H9 (cell line): ENCODE measurements around the gene OPN4. TPM values are rescaled to one million over a fixed set of nuclear protein-coding genes. Genes with fewer than 3 reads are reported as not detected.

ENCODE experiments used
- DNase-seq: peaks from one replicate; pipeline ENCODE4 v3.0.0-alpha.2; 2017
- H2AFZ ChIP-seq: one replicate; pipeline ENCODE4 v1.6.1; 2013; ENCODE audit warnings: mild to moderate bottlenecking, low read length, control low read depth, moderate library complexity
- H2AK5ac ChIP-seq: 2 replicates; pipeline ENCODE4 v1.6.1; 2013; ENCODE audit warnings: low read length, control low read depth, mixed read lengths; ENCODE audit not compliant: insufficient read length
- H2BK120ac ChIP-seq: one replicate; pipeline ENCODE4 v1.6.1; 2013; ENCODE audit warnings: low read depth, mild to moderate bottlenecking, low read length, control low read depth, inconsistent platforms; ENCODE audit not compliant: poor library complexity, severe bottlenecking
- H2BK12ac ChIP-seq: 2 replicates; pipeline ENCODE4 v1.6.1; 2013; ENCODE audit warnings: low read length, control low read depth, mixed read lengths, low read depth; ENCODE audit not compliant: insufficient read length
- H2BK15ac ChIP-seq: 2 replicates; pipeline ENCODE4 v1.6.1; 2013; ENCODE audit warnings: low read depth, low read length, control low read depth
- H2BK20ac ChIP-seq: one replicate; pipeline ENCODE4 v1.6.1; 2013; ENCODE audit warnings: low read depth, mild to moderate bottlenecking, low read length, control low read depth, inconsistent platforms; ENCODE audit not compliant: poor library complexity, severe bottlenecking
- H2BK5ac ChIP-seq: 2 replicates; pipeline ENCODE4 v1.6.1; 2013; ENCODE audit warnings: low read length, control low read depth, mixed read lengths; ENCODE audit not compliant: insufficient read length
- H3K14ac ChIP-seq: 2 replicates; pipeline ENCODE4 v1.6.1; 2013; ENCODE audit warnings: low read length, control low read depth; ENCODE audit not compliant: insufficient read depth
- H3K18ac ChIP-seq: 2 replicates; pipeline ENCODE4 v1.6.1; 2013; ENCODE audit warnings: low read depth, mild to moderate bottlenecking, mixed read lengths, low read length, control low read depth; ENCODE audit not compliant: insufficient read length
- H3K23ac ChIP-seq: 2 replicates; pipeline ENCODE4 v1.6.1; 2013; ENCODE audit warnings: low read length, control low read depth, mixed read lengths, low read depth; ENCODE audit not compliant: insufficient read length
- H3K23me2 ChIP-seq: 2 replicates; pipeline ENCODE4 v1.6.1; 2013; ENCODE audit warnings: low read depth, mild to moderate bottlenecking, mixed read lengths, low read length, control low read depth; ENCODE audit not compliant: insufficient read length, poor library complexity, severe bottlenecking
- H3K27ac ChIP-seq: 2 replicates; pipeline ENCODE4 v1.5.1; 2013; ENCODE audit warnings: low read length, control low read depth, mixed read lengths, low read depth; ENCODE audit not compliant: insufficient read length
- H3K27me3 ChIP-seq: 2 replicates; pipeline ENCODE4 v1.6.1; 2013; ENCODE audit warnings: low read length, control low read depth, inconsistent platforms; ENCODE audit not compliant: insufficient read depth
- H3K4ac ChIP-seq: 2 replicates; pipeline ENCODE4 v1.6.1; 2013; ENCODE audit warnings: low read depth, mild to moderate bottlenecking, control low read depth, inconsistent platforms, low read length, moderate library complexity
- H3K4me1 ChIP-seq: 2 replicates; pipeline ENCODE4 v1.6.1; 2013; ENCODE audit warnings: low read length, control low read depth, inconsistent platforms; ENCODE audit not compliant: insufficient read depth
- H3K4me2 ChIP-seq: 2 replicates; pipeline ENCODE4 v1.6.1; 2013; ENCODE audit warnings: low read length, control low read depth, mixed read lengths; ENCODE audit not compliant: insufficient read length, insufficient read depth
- H3K56ac ChIP-seq: 2 replicates; pipeline ENCODE4 v1.6.1; 2013; ENCODE audit warnings: low read depth, mild to moderate bottlenecking, mixed read lengths, low read length, control low read depth; ENCODE audit not compliant: insufficient read length
- H3K79me1 ChIP-seq: 2 replicates; pipeline ENCODE4 v1.6.1; 2013; ENCODE audit warnings: low read depth, mild to moderate bottlenecking, moderate library complexity, low read length, control low read depth, inconsistent platforms; ENCODE audit not compliant: insufficient read depth, poor library complexity, severe bottlenecking
- H3K79me2 ChIP-seq: 2 replicates; pipeline ENCODE4 v1.6.1; 2013; ENCODE audit warnings: low read length, control low read depth, inconsistent platforms; ENCODE audit not compliant: insufficient read depth
- H3K9ac ChIP-seq: 2 replicates; pipeline ENCODE4 v1.6.1; 2013; ENCODE audit warnings: low read length, control low read depth, mixed read lengths; ENCODE audit not compliant: insufficient read length; ENCODE audit errors: extremely low read depth
- H3K9me3 ChIP-seq: one replicate; pipeline ENCODE4 v1.6.1; 2013; ENCODE audit warnings: low read depth, low read length, inconsistent platforms; ENCODE audit not compliant: control insufficient read depth
- H3T11ph ChIP-seq: one replicate; pipeline ENCODE4 v1.6.1; 2013; ENCODE audit warnings: mild to moderate bottlenecking, low read length, control low read depth, inconsistent platforms
- H4K20me1 ChIP-seq: one replicate; pipeline ENCODE4 v1.6.1; 2013; ENCODE audit not compliant: control insufficient read depth, insufficient read length, insufficient read depth
- H4K5ac ChIP-seq: 2 replicates; pipeline ENCODE4 v1.6.1; 2013; ENCODE audit warnings: low read depth, mild to moderate bottlenecking, mixed read lengths, low read length, control low read depth; ENCODE audit not compliant: insufficient read length
- H4K8ac ChIP-seq: replicated peaks from 2 replicates; pipeline ENCODE4 v1.6.1; 2013; ENCODE audit warnings: low read length, control low read depth, mixed read lengths, low read depth; ENCODE audit not compliant: insufficient read length
- H4K91ac ChIP-seq: 2 replicates; pipeline ENCODE4 v1.6.1; 2013; ENCODE audit warnings: low read depth, mild to moderate bottlenecking, moderate library complexity, mixed read lengths, low read length, control low read depth; ENCODE audit not compliant: insufficient read length
- H3K27ac Mint-ChIP-seq, 3 experiments: 2 replicates in 2 of 3; 3 replicates in 1 of 3; pipeline ENCODE4 v1.8.0; 2020 to 2021; ENCODE audit warnings: mixed read lengths in 3 of 3, mild to moderate bottlenecking in 1 of 3, moderate library complexity in 1 of 3
- H3K27me3 Mint-ChIP-seq: 2 replicates; pipeline ENCODE4 v1.8.0; 2021; ENCODE audit warnings: low read depth, mild to moderate bottlenecking, moderate library complexity, mixed read lengths
- H3K36me3 Mint-ChIP-seq, 3 experiments: 2 replicates in 2 of 3; 3 replicates in 1 of 3; pipeline ENCODE4 v1.8.0; 2020 to 2021; ENCODE audit warnings: low read depth in 3 of 3, mixed read lengths in 3 of 3; ENCODE audit not compliant: insufficient read depth in 1 of 3
- H3K4me1 Mint-ChIP-seq, 2 experiments: 2 replicates each; pipeline ENCODE4 v1.8.0; 2020; ENCODE audit warnings: mixed read lengths in 2 of 2
- H3K4me3 Mint-ChIP-seq, 2 experiments: 2 replicates in 1 of 2; 3 replicates in 1 of 2; pipeline ENCODE4 v1.8.0; 2020 to 2021; ENCODE audit warnings: mild to moderate bottlenecking in 2 of 2, mixed read lengths in 2 of 2, moderate library complexity in 1 of 2
- H3K9me3 Mint-ChIP-seq, 2 experiments: 2 replicates in 1 of 2; 3 replicates in 1 of 2; pipeline ENCODE4 v1.8.0; 2020; ENCODE audit warnings: mild to moderate bottlenecking in 2 of 2, mixed read lengths in 2 of 2, moderate library complexity in 1 of 2
- CTCF ChIP-seq: fragments of 200-600 bp; sonication (generic); conservative IDR thresholded peaks from 3 replicates; pipeline ENCODE4 v1.8.0; 2021; ENCODE audit warnings: antibody characterized with exemption, mild to moderate bottlenecking
- WGBS: extraction: QIAGEN DNeasy Blood & Tissue Kit; methylation state at CpG from one replicate; pipeline ENCODE4 v1.1.7; 2013; ENCODE audit warnings: missing lambda C conversion rate, low lambda C conversion rate, mixed read lengths; ENCODE audit not compliant: insufficient read length; ENCODE audit errors: extremely low coverage; 5-methylcytosine and 5-hydroxymethylcytosine counted together
- total RNA-seq: library from RNA; stranded (reverse); gene quantifications from 2 replicates; pipeline ENCODE4 v1.2.1, GENCODE V29; 2021

The OPN4 gene
- total RNA-seq, 1 experiment from 2014 or later = not detected

GRCh38 chr10:86664341-86665217 lies 10.2 kb downstream of the OPN4 start:
- TF ChIP-seq CTCF = no peak
- H2BK20ac ChIP-seq = no peak overlapping the region
- Mint-ChIP-seq H3K27ac (no peak overlapping the region; a peak in 2 of 7 replicates), H3K4me3 (no peak overlapping the region), H3K36me3 (no peaks in the 10 kb centered on the region), H3K4me1 (peaks cover 24 to 33% of the 10 kb centered on the region in 2 experiments), H3K9me3 (no peaks in the 10 kb centered on the region), H3K27me3 (no peaks in the 10 kb centered on the region; the same call in 1 of the 2 replicates)
- H3K27ac ChIP-seq = no peak overlapping the region
- no peak overlapping the region for H4K5ac ChIP-seq
- no peak overlapping the region for H2BK120ac ChIP-seq
- no peak overlapping the region for H2BK15ac ChIP-seq
- no peak overlapping the region for H2AFZ ChIP-seq
- no peak overlapping the region for H3K23ac ChIP-seq
- no CpG with 5 or more reads among the region's 13 CpGs for WGBS
- no peaks in the 10 kb centered on the region for H3K79me2 ChIP-seq
- no peak overlapping the region for H3K4ac ChIP-seq
- no peak overlapping the region for H4K8ac ChIP-seq
- H3K23me2 ChIP-seq = no peaks in the 10 kb centered on the region
- no peak overlapping the region for H3K9ac ChIP-seq
- no peak overlapping the region for H3T11ph ChIP-seq
- H3K79me1 ChIP-seq = no peaks in the 10 kb centered on the region
- H2BK5ac ChIP-seq = no peak overlapping the region
- no peak overlapping the region for H3K14ac ChIP-seq
- H3K9me3 ChIP-seq = no peaks in the 10 kb centered on the region
- H3K27me3 ChIP-seq = no peaks in the 10 kb centered on the region
- H3K56ac ChIP-seq = no peak overlapping the region
- no peak overlapping the region for H3K4me2 ChIP-seq
- H2BK12ac ChIP-seq = no peak overlapping the region
- H4K20me1 ChIP-seq = no peaks in the 10 kb centered on the region
- no peak overlapping the region for H2AK5ac ChIP-seq
- peak overlapping the region; percentile 51 for H3K18ac ChIP-seq
- no peaks in the 10 kb centered on the region; the same call in 1 of the 2 replicates for H3K4me1 ChIP-seq
- no peak overlapping the region for H4K91ac ChIP-seq
- no peak for DNase-seq
